Embryonic facial prominence (tissue), 1 donor: ENCODE data around the gene MIGA1.
"Not testable (repeated sequence)": the region's sequence is repeated elsewhere in the genome, so short reads cannot be mapped to it uniquely, and the experiment has no call there.

Experiments used
- DNase-seq: peaks from one replicate; pipeline ENCODE4 v3.0.0-alpha.2; 2016; ENCODE audit errors: extremely low spot score

The MIGA1 gene

DNA sequence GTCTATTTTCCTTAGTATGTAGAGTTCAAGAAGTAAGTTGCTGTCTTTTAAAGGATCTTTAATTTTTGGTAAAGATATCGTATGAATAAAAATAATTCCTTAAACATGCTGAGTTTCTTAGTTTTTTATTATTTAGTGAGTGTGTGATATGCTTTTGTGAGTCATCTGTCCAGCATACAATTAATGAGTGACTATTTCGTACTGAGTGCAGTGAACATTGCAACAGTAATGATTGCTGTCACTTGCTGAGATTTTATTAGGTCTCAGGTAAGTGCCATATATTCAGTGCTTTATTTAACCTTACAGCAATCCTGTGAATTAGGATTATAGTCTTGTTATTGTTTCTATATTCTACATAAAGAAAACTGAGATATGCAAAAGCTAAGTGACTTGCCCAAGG lies 22.6 kb downstream of the MIGA1 start:
- DNase-seq = no peak

DNA sequence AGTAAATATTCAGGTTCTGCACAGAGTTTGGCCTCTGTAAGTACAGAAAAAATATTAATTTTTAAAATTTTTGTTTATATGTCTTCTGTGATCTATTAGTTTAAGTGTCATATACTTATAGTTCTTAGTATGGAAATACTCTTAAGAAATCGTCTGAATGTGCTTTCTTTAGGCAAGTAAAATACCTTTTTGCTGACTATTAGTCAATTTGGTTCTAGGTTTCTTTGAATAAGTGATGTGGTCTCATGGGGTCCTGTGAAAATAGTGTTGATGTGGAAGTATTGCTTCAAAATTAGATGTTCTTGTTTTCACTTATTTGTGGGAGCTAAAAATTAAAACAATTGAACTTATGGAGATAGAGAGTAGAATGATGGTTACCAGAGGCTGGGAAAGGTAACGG lies 23.9 kb downstream of the MIGA1 start:
- DNase-seq = no peak

GRCh38 chr1:77809787-77810462 lies 30.5 kb downstream of the MIGA1 start:
- DNase-seq = not testable (repeated sequence)

DNA sequence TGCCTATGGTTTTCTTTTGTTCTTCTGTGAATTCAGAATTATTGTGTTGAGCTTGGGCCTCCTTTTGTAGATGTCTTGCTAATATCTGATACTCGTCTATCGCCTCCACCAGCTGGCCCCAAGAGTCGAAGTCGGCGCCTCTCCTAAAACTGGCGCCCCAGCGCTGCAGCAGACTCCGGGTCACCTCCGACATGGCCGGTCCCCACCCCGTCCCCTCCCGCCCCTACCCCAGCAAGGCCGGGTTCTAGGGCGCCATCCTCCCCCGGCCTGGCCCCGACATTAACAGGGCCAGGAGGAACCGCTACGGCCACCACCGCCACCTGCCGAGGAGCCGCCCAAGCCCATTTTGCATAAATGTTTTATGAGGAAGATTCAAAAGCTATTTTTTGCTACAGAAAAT lies 32.1 kb downstream of the MIGA1 start:
- DNase-seq = not testable (repeated sequence)

DNA sequence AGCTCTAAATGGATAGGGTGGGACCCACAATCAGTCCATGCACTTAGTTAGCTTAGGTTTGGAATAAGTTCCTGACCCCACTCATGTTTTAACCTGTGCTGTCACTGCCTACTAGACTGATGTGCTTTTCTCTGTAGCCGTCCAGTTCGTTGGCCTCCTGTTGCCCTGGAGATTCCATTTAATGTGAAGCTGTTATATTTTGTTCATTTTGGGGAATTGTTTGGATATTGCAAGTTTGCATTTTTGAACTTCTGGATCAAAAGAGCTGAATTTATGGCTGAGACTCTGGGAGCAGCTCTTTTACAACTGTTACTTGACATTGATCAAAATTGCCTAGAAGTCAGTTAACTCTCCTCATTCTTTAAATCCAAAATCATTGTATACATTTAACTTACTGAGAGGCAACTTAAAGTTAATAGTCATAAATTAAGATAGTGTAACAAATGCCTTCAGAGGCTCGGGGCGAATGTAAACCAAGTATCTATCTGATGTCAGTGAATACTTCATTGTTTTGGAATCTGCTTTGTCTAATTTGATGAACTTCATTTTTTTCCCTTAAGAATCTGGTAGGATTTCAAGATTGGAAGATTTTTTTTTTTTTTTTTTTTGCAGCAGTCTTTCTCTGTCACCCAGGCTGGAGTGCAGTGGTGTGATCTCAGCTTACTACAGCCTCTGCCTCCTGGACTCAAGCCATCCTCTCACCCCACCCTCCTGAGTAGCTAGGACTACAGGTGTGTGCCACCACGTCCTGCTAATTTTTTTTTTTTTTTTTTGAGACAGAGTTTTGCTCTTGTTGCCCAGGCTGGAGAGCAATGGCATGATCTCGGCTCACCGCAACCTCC lies 38.1 kb downstream of the MIGA1 start:
- no peak for DNase-seq

- DNase-seq = no peak
These were observed 40.7 kb downstream of the MIGA1 start for GRCh38 chr1:77820121-77820520.

GRCh38 chr1:77824079-77824478 lies 44.6 kb downstream of the MIGA1 start:
- no peak for DNase-seq

DNA sequence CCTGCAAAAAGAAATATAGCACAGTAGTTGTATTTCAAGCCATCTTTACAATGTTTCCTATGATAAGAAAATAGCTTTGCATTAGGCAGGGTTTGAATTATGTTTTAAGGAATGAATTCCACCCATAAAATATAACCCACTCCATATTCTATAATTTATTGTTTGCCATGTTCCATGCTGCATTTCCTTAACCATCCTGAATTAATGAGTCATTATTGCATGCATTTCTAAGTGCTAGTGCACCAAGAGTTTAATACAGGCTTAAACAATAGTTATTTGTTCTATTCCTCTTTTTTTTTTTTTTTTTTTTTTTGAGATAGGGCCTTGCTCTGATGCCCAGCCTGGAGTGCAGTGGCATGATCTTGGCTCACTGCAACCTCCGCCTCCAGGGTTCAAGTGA lies 45.2 kb downstream of the MIGA1 start:
- DNase-seq = no peak

DNA sequence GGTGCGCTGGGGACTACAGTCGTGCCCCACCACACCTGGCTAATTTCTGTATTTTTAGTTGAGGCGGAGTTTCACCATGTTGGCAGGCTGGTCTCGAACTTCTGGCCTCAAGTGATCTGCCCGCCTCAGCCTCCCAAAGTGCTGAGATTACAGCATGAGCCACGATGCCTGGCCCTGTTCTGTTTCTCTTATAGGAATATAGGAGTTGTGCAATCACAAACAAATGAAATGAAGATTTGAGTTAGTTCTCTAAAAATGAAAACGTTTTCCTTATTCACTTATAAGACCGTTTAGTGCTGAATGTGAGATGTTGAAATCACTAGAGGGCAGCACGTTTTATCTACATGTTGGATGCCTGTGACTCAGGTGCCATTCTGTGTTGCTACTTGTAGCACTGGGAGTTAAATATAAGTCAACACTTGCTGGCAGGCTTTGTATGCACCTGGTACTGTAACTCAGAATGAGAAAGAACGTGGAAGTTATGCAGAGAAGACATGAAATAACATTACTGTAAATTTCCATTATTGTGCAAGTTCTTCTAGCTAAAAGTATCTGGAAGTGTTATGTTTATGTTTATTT lies 45.8 kb downstream of the MIGA1 start:
- no peak for DNase-seq

DNA sequence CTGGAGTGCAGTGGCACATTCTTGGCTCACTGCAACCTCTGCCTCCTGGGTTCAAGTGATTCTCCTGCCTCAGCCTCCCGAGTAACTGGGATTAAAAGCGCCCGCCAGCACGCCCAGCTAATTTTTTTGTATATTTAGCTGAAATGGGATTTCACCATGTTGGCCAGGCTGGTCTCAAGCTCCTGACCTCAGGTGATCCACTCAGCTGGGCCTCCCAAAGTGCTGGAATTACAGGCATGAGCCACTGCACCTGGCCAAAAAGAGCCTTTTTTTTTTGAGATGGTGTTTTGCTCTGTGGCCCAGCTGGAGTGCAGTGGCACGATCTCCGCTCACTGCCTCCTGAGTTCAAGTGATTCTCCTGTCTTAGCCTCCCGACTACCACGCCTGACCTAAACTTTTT lies 47.4 kb downstream of the MIGA1 start:
- DNase-seq = not testable (repeated sequence)

GRCh38 chr1:77828098-77828497 lies 48.6 kb downstream of the MIGA1 start:
- DNase-seq = no peak

GRCh38 chr1:77829851-77830250 lies 50.4 kb downstream of the MIGA1 start:
- DNase-seq = no peak

GRCh38 chr1:77830946-77831345 lies 51.5 kb downstream of the MIGA1 start:
- no peak for DNase-seq

GRCh38 chr1:77831566-77831965 lies 52.1 kb downstream of the MIGA1 start:
- no peak for DNase-seq

- DNase-seq = no peak
These were observed 52.7 kb downstream of the MIGA1 start for GRCh38 chr1:77831976-77832711.

- no peak for DNase-seq
These were observed 53.5 kb downstream of the MIGA1 start for GRCh38 chr1:77832901-77833300.

GRCh38 chr1:77833521-77834100 lies 54.2 kb downstream of the MIGA1 start:
- no peak for DNase-seq

- DNase-seq = no peak
These were observed 55.4 kb downstream of the MIGA1 start for GRCh38 chr1:77834771-77835334.

DNA sequence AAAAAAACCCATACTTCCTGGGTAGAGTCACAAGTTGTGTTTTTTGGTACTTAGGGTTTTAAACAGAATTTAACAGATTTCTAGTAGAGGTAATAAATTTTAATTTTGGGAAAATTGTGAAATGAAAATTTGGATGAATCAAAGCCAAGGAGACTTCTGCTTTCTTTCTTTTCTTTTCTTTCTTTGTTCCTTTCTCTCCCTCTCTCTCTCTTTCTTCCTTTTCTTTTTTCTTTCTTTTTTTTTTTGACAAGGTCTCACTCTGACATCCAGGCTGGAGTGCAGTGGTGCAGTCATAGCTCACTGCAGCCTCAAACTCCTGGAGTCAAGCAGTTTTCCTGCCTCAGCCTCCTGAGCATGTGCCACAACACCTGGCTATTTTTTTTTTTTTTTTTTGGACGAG lies 62.1 kb downstream of the MIGA1 start:
- no peak for DNase-seq

DNA sequence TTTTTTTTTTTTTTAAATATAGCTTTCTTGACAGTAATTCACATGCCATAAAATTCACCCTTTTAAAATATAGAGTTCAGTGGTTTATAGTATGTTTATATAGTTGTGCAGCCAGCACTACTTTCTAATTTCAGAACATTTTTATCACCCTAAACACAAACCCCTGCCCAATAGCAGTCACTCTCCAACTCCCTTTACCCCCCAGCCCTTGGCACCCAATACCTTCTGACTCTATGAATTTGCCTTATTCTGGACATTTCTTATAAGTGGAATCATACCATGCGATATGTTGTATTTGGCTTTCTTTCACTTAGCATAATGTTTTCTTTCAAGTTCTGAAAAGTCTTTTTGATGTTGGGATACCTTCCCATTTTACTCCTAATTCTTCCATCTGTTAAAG lies 66.5 kb downstream of the MIGA1 start:
- DNase-seq = no peak

GRCh38 chr1:77846966-77847365 lies 67.5 kb downstream of the MIGA1 start:
- no peak for DNase-seq
